ENCODE results near the gene WDR26.
"Not testable (repeated sequence)": the region's sequence is repeated elsewhere in the genome, so short reads cannot be mapped to it uniquely, and the experiment has no call there.

Gene WDR26

GRCh38 chr1:224433701-224434672, 610 bp downstream of the WDR26 start:
- DNase-seq, result peak; percentile 39

DNA sequence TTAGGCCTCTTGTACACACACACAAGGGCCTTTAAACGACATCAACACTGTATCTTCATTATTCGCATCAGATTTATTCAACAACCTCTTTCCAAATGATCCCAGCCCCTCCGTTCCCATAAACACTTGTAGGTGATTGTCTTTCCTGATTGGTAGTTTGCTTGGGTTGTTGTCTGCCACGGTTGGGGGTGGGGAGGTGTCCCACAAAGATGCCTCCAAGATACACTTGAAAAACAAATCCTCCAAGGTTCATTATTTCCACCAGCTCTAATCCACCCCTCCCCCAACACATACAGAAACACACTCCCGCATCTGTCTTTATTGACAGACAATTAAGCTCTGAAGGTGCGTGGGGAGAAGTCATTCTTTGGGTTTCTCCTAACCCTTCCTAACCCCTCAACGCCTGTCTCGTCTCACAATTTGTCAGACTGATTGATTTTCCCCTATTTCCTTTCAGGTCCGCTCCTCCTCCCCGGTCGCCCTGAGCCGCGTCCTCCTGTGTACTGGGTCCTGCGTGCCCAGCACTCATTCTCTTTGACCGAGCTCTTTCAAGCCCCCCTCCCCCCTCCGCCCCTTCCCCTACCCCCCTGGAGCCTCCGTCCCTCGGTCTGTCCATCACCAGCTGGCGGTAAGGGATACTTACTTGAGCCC, 1.4 kb downstream of the WDR26 start:
- DNase-seq, result peak; percentile 36

GRCh38 chr1:224432672-224433040, 1.9 kb downstream of the WDR26 start:
- DNase-seq, result peak; percentile 49

- DNase-seq, result no peak
Observed at GRCh38 chr1:224432146-224432545, 2.5 kb downstream of the WDR26 start.

- no peak for DNase-seq
Observed at GRCh38 chr1:224431726-224432125, 2.9 kb downstream of the WDR26 start.

- DNase-seq, result peak; percentile 75
Observed at GRCh38 chr1:224430511-224431113, 4.0 kb downstream of the WDR26 start.

DNA sequence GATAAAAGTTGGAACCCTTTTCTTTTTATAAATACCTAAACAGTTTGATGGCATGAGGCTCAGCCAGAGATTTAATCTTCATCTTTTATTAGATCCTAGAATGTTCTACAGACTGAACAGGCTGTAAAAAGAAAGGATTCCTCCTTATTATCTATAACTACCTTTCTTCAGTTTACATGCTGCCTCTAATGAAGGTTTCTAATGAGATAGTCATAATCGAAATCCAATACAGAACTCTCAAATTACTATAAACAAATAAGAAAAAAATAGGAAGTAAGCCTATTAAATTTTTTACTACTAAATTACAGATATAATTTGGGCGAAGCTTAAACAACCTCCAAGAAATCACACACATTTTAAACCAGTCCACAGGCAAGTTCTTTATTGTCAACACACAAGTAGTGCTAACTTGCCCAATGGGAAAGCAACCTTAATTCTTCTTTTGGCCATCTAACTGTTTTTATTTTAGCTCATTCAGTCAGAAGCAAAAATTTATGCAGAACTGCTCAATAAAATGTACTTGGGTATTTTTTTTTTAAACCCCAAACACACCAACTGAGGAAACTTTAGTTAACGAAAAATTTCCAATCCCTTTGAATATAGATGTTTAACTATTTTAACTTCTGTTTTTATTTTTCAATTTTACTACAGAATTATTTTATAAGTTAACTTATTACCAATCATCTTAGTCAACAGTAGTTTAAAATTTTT, 4.8 kb downstream of the WDR26 start:
- DNase-seq, result no peak

DNA sequence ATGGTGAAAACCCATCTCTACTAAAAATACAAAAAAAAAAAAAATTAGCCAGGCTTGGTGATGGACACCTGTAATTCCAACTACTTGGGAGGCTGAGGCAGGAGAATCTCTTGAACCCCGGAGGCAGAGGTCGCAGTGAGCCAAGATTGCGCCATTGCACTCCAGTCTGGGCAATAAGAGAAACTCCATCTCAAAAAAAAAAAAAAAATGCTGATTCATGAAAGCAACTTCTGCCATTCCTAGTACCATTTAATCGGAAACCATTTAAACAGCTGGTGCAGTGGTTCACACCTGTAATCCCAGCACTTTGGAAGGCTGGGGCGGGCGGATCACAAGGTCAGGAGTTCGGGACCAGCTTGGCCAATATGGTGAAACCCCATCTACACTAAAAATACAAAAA, 5.9 kb downstream of the WDR26 start:
- DNase-seq, result not testable (repeated sequence)

- no peak for DNase-seq
Observed at GRCh38 chr1:224427346-224427745, 7.3 kb downstream of the WDR26 start.

GRCh38 chr1:224426869-224427268, 7.7 kb downstream of the WDR26 start:
- not testable (repeated sequence) for DNase-seq

DNA sequence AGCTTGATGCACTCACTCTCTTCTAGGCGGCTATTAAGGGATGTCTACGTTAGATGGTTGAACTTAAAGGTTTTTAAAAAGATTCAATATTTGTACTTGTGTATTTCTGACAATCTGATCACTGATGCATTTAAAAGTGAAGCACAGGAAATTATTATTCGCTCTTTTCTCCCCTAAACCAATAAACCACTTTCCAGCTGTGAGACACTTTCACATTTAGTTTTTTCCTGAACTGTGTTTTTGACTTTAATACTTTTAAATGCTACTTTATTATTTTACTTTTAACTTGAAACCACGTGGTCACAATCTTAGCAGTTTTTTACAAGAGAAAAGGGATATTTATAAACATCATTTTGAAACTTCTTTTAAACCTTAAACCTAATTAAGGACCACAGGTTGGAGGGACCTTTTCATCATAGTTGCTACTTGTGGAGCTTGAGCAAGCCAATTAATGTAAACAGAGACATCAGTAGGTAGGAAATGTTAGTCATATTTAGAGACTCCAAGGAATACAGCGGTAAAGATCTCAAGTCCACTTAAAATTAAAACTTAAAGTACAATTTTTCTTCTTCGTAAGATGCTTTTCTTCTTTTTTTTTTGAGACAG, 9.2 kb downstream of the WDR26 start:
- DNase-seq, result no peak

DNA sequence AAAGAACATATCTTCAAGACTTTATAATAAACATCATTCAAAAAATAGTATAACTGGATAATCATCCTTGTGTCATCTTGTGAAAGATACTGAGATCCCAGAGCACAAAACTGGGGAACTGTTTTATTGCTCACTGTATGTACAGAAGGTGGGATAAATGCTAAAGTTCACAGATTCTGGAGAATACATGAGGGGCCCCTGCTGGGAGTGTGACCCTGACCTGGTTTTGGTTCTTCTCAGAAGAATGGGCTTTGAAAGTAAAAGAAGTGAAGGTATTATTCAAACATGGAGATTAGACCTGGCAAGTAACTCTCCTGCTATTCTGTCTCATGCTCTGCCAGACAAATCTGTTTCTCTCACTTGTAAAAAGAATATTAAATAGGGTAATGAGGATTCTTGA, 14.5 kb downstream of the WDR26 start:
- no peak for DNase-seq

DNA sequence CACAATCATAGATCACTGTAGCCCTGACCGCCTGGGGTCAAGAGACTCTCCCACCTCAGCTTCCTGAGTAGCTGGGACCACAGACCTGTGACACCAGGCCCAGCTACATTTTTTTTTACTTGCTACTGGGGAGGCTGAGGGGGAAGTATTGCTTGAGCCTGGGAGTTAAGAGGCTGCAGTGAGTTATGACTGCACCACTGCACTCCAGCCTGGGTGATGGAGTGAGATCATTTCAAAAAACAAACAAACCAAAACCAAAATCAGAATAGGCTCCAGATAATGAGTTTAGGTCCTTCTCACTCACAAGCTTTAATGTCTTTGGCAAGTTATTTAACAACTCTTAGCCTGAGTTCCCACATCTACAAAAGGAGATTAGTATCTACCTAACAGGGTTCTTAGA, 22.8 kb downstream of the WDR26 start:
- DNase-seq, result no peak

- no peak for DNase-seq
Observed at GRCh38 chr1:224408294-224408590, 26.4 kb downstream of the WDR26 start.

- no peak for DNase-seq
Observed at GRCh38 chr1:224407571-224408293, 26.9 kb downstream of the WDR26 start.

- no peak for DNase-seq
Observed at GRCh38 chr1:224406216-224406615, 28.4 kb downstream of the WDR26 start.

GRCh38 chr1:224405604-224405970, 29.0 kb downstream of the WDR26 start:
- no peak for DNase-seq

DNA sequence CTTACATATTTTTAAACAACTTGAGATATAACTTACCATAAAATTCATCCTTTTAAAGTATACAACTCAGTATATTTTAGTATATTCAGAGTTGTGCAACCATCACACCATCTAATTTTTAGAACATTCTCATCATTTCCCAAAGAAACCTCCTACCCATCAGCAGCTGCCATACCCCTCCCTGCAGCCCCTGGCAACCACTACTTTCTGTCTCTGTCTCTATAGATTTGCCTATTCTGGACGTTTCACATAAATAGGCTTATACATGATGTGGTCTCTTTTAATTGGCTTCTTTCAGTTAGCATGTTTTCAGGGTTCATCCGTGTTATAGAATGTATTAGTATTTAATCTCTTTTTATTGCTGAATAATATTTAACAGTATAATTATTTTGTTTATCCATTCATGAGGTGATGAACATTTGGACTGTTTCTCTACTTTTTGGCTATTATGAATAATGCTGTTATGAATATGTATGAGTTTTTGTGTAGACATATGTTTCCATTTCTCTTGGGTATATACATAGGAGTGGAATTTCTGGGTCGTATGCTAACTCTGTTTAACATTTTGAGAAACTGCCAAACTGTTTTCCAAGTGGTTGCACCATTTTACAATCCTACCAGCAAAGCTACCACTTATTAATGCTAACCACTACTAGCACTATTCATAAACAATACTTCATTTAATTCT, 29.5 kb downstream of the WDR26 start:
- no peak for DNase-seq

DNA sequence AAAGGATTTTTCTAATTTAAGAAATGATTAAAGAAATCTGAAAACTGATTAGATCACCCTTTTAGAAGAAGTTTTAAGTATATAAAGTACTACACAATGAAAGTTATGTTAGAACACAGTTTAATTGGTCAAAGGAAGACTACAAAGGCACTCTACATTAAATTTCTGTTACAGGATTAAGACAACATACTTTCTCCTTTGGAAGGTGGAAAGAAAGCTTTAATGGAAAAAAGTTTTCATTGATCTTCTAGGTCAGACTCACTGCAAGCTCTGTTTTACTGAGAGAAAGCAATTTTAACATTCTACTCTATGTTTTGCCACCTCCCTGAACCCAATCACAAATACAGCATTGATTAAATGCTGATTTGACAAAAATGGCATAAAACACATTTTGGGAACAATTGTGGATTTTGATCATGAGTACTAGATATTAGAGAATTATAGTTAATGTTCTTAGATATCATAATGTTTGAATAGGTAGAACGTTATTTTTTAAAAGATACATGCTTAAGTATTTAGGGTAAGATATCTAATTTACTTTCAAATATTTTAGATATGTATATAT, 32.0 kb downstream of the WDR26 start:
- no peak for DNase-seq

DNA sequence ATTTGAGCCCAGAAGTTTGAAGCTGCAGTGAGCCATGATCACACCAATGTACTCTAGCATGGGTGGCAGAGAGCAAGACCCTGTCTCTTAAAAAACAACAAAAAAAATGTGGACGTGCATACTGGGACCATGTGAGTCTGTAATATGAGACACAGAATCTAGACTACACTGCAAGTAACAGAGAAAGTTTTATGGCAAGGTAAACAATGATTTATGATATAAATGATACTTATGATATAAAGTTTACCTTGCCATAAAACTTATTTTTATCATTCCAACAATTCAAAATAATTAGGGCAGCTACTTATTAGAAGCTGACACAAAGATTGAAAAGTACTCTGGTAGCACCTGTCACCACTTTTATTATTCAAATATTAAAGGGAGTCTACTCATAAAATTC, 34.7 kb downstream of the WDR26 start:
- no peak for DNase-seq

DNA sequence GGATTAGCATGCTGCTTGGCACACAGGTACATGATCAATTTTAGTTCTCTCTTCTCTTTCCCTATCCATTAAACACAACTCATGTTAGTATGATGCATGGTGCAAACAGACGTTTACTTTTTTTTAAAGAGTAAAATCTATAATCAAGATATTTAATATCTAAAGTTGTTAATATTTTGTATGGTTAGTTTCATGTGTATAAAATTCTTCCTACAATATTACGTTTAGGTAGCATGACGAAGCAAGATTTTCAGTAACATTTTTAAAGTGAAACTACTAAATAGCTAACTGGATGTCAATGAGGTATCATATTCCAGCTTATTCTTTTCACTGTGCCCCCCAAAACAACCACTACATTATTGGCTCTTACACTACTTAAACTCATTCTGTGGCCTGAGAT, 41.3 kb downstream of the WDR26 start:
- no peak for DNase-seq
